ENCODE results near the gene CCDC14. TPM values are rescaled to one million over a fixed set of nuclear protein-coding genes. Genes with fewer than 3 reads are reported as not detected.
"Not testable (repeated sequence)": the region's sequence is repeated elsewhere in the genome, so short reads cannot be mapped to it uniquely, and the experiment has no call there.

The CCDC14 gene
- total RNA-seq, 1 donor from 2014 or later, result 31.1 TPM

- no peak for DNase-seq (ENCODE audit: extremely low spot score, unreplicated experiment)
- TF ChIP-seq CTCF (IDR thresholded peaks at IDR 0.05), result no peak
- H3K9me3 Mint-ChIP-seq (ENCODE audit: unreplicated experiment), result peaks cover 6% of the 10 kb centered on the region
- peaks cover 54% of the 10 kb centered on the region for H3K27me3 Mint-ChIP-seq (ENCODE audit: unreplicated experiment)
- no peaks in the 10 kb centered on the region for H3K36me3 Mint-ChIP-seq (ENCODE audit: unreplicated experiment)
- no peak overlapping the region for H3K4me3 Mint-ChIP-seq (ENCODE audit: unreplicated experiment)
- H3K4me1 Mint-ChIP-seq (ENCODE audit: unreplicated experiment), result peaks cover 6% of the 10 kb centered on the region
- no peak overlapping the region for H3K27ac Mint-ChIP-seq (ENCODE audit: unreplicated experiment)
Measured at GRCh38 chr3:123980539-123980938, 19.5 kb upstream of the CCDC14 start.

GRCh38 chr3:123979525-123980501, 18.8 kb upstream of the CCDC14 start:
- H3K4me3 Mint-ChIP-seq (ENCODE audit: unreplicated experiment), result peak overlapping the region; percentile 48
- peak; percentile 75 for TF ChIP-seq CTCF (IDR thresholded peaks at IDR 0.05)
- H3K27ac Mint-ChIP-seq (ENCODE audit: unreplicated experiment); H3K36me3 Mint-ChIP-seq (ENCODE audit: unreplicated experiment); H3K9me3 Mint-ChIP-seq (ENCODE audit: unreplicated experiment); DNase-seq (ENCODE audit: extremely low spot score, unreplicated experiment); H3K4me1 Mint-ChIP-seq (ENCODE audit: unreplicated experiment): not testable (repeated sequence)
- H3K27me3 Mint-ChIP-seq (ENCODE audit: unreplicated experiment), result peaks cover 51% of the 10 kb centered on the region

- not testable (repeated sequence) for DNase-seq (ENCODE audit: extremely low spot score, unreplicated experiment)
Measured at GRCh38 chr3:123976904-123977303, 15.9 kb upstream of the CCDC14 start.

GRCh38 chr3:123976181-123976898, 15.3 kb upstream of the CCDC14 start:
- not testable (repeated sequence) for H3K27ac Mint-ChIP-seq (ENCODE audit: unreplicated experiment); DNase-seq (ENCODE audit: extremely low spot score, unreplicated experiment); H3K9me3 Mint-ChIP-seq (ENCODE audit: unreplicated experiment); H3K4me3 Mint-ChIP-seq (ENCODE audit: unreplicated experiment); H3K4me1 Mint-ChIP-seq (ENCODE audit: unreplicated experiment); H3K36me3 Mint-ChIP-seq (ENCODE audit: unreplicated experiment)
- peaks cover 26% of the 10 kb centered on the region for H3K27me3 Mint-ChIP-seq (ENCODE audit: unreplicated experiment)

More at GRCh38 chr3:123976904-123977303, 15.9 kb upstream of the CCDC14 start:
- not testable (repeated sequence) for H3K4me1 Mint-ChIP-seq (ENCODE audit: unreplicated experiment); H3K36me3 Mint-ChIP-seq (ENCODE audit: unreplicated experiment); H3K27ac Mint-ChIP-seq (ENCODE audit: unreplicated experiment); H3K4me3 Mint-ChIP-seq (ENCODE audit: unreplicated experiment); H3K9me3 Mint-ChIP-seq (ENCODE audit: unreplicated experiment)
- H3K27me3 Mint-ChIP-seq (ENCODE audit: unreplicated experiment), result peaks cover 26% of the 10 kb centered on the region

GRCh38 chr3:123975030-123975429, 14.0 kb upstream of the CCDC14 start:
- not testable (repeated sequence) for DNase-seq (ENCODE audit: extremely low spot score, unreplicated experiment)

GRCh38 chr3:123971406-123971805, 10.4 kb upstream of the CCDC14 start:
- H3K36me3 Mint-ChIP-seq (ENCODE audit: unreplicated experiment), result no peaks in the 10 kb centered on the region

More at GRCh38 chr3:123975030-123975429, 14.0 kb upstream of the CCDC14 start:
- not testable (repeated sequence) for H3K9me3 Mint-ChIP-seq (ENCODE audit: unreplicated experiment); H3K27ac Mint-ChIP-seq (ENCODE audit: unreplicated experiment); H3K4me3 Mint-ChIP-seq (ENCODE audit: unreplicated experiment); H3K36me3 Mint-ChIP-seq (ENCODE audit: unreplicated experiment); H3K4me1 Mint-ChIP-seq (ENCODE audit: unreplicated experiment)
- peaks cover 18% of the 10 kb centered on the region for H3K27me3 Mint-ChIP-seq (ENCODE audit: unreplicated experiment)

GRCh38 chr3:123967260-123967659, 6.2 kb upstream of the CCDC14 start:
- DNase-seq (ENCODE audit: extremely low spot score, unreplicated experiment); H3K27ac Mint-ChIP-seq (ENCODE audit: unreplicated experiment); H3K9me3 Mint-ChIP-seq (ENCODE audit: unreplicated experiment); H3K4me1 Mint-ChIP-seq (ENCODE audit: unreplicated experiment); H3K4me3 Mint-ChIP-seq (ENCODE audit: unreplicated experiment); H3K36me3 Mint-ChIP-seq (ENCODE audit: unreplicated experiment): not testable (repeated sequence)
- H3K27me3 Mint-ChIP-seq (ENCODE audit: unreplicated experiment), result peaks cover 54% of the 10 kb centered on the region

More at GRCh38 chr3:123971406-123971805, 10.4 kb upstream of the CCDC14 start:
- DNase-seq (ENCODE audit: extremely low spot score, unreplicated experiment), result no peak
- H3K9me3 Mint-ChIP-seq (ENCODE audit: unreplicated experiment), result no peaks in the 10 kb centered on the region
- H3K4me1 Mint-ChIP-seq (ENCODE audit: unreplicated experiment), result no peaks in the 10 kb centered on the region
- H3K27me3 Mint-ChIP-seq (ENCODE audit: unreplicated experiment), result peaks cover 39% of the 10 kb centered on the region
- no peak overlapping the region for H3K27ac Mint-ChIP-seq (ENCODE audit: unreplicated experiment)
- TF ChIP-seq CTCF (IDR thresholded peaks at IDR 0.05), result no peak
- no peak overlapping the region for H3K4me3 Mint-ChIP-seq (ENCODE audit: unreplicated experiment)

- not testable (repeated sequence) for H3K4me1 Mint-ChIP-seq (ENCODE audit: unreplicated experiment); H3K4me3 Mint-ChIP-seq (ENCODE audit: unreplicated experiment); H3K27ac Mint-ChIP-seq (ENCODE audit: unreplicated experiment); H3K36me3 Mint-ChIP-seq (ENCODE audit: unreplicated experiment); DNase-seq (ENCODE audit: extremely low spot score, unreplicated experiment); H3K9me3 Mint-ChIP-seq (ENCODE audit: unreplicated experiment)
- H3K27me3 Mint-ChIP-seq (ENCODE audit: unreplicated experiment), result peaks cover 53% of the 10 kb centered on the region
Measured at GRCh38 chr3:123966799-123967198, 5.8 kb upstream of the CCDC14 start.

GRCh38 chr3:123964793-123965192, 3.8 kb upstream of the CCDC14 start:
- H3K36me3 Mint-ChIP-seq (ENCODE audit: unreplicated experiment); H3K4me1 Mint-ChIP-seq (ENCODE audit: unreplicated experiment); H3K9me3 Mint-ChIP-seq (ENCODE audit: unreplicated experiment); DNase-seq (ENCODE audit: extremely low spot score, unreplicated experiment); H3K4me3 Mint-ChIP-seq (ENCODE audit: unreplicated experiment); H3K27ac Mint-ChIP-seq (ENCODE audit: unreplicated experiment): not testable (repeated sequence)
- peaks cover 44% of the 10 kb centered on the region for H3K27me3 Mint-ChIP-seq (ENCODE audit: unreplicated experiment)

Measured in osteocyte (in vitro differentiated cells).